BJ (cell line): ENCODE results near the gene MC1R. TPM values are rescaled to one million over a fixed set of nuclear protein-coding genes. Genes with fewer than 3 reads are reported as not detected.
"Not testable (repeated sequence)": the region's sequence is repeated elsewhere in the genome, so short reads cannot be mapped to it uniquely, and the experiment has no call there.

ENCODE experiments used
- CTCF ChIA-PET: fragments of 350-600 bp; formaldehyde crosslinking; extraction: SDS; loops from one replicate; lab custom pipeline; 2021; ENCODE audit warnings: antibody characterized with exemption, inconsistent platforms; lab: Yijun Ruan, JAX
- POLR2A ChIA-PET: fragments of 300-600 bp; sonication (Branson Sonifier 250); formaldehyde crosslinking; extraction: SDS; loops from one replicate; lab custom pipeline; 2021; ENCODE audit warnings: antibody characterized with exemption; lab: Charles Lee
- DNase-seq: peaks from one replicate; pipeline ENCODE4 v3.0.0-alpha.2; 2011; ENCODE audit warnings: low read depth
- H3K27me3 ChIP-seq: 2 replicates; pipeline ENCODE4 v1.6.0; 2011; ENCODE audit warnings: low read length; ENCODE audit not compliant: control insufficient read depth, insufficient read depth
- H3K36me3 ChIP-seq: 2 replicates; pipeline ENCODE4 v1.5.1; 2011; ENCODE audit warnings: low read length; ENCODE audit not compliant: control insufficient read depth, insufficient read depth
- H3K4me3 ChIP-seq: 2 replicates; pipeline ENCODE4 v1.5.1; 2011; ENCODE audit warnings: low read depth, mild to moderate bottlenecking, control low read depth, low read length
- polyA plus RNA-seq: library from polyadenylated mRNA; depleted of rRNA; stranded (reverse); fragments of >200 nt; gene quantifications from 2 replicates; pipeline ENCODE4 v1.2.3, GENCODE V29; 2011; rRNA removed
- TF ChIP-seq, protein P1 (sequence below): IDR thresholded peaks from 2 replicates; pipeline ENCODE4 v1.5.1; 2011; ENCODE audit warnings: low read depth, mild to moderate bottlenecking, control low read depth, inconsistent platforms, low read length, moderate library complexity; ENCODE audit not compliant: insufficient read depth

The MC1R gene
- polyA plus RNA-seq, 1 experiment = 7.2 TPM

DNA sequence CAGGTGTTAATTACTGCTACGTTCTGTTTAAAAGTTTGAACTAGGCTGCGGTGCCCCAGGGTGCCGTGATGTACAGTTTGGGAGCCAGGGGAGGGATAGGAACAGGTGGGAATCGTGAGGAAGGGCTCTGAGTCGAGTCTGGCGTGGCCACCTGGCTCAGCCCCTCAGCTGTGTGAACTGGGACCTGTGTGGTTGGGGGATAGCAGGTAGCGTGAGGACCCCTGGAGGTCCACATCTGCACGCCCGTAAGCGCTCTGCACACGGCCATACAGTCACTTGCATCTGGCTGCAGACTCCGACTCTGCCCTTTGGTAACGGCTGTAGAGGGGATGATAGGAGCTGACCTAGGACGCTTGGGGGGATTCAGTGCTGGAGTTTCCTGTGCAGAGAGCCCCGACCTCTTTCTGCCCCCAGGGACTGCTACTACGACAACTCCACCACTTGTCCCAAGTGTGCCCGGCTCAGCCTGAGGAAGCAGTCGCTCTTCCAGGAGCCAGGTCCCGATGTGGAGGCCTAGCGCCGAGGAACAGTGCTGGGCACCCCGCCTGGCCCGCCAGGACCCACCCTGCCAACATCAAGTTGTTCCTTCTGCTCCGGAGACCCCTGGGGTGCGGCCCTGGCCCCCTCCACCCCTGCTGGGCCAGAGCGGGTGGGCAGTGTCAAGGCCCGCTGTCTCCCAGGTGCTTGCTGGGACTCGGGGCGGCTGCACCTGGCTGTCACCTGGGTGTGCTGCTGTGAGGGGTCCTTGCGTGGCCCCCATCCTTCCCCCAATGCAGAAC is 47.0 kb downstream of the MC1R start:
- Histone ChIP-seq H3K36me3 (peaks cover 5% of the 10 kb centered on the region), H3K27me3 (no peaks in the 10 kb centered on the region), H3K4me3 (no peak overlapping the region)
- no peak for DNase-seq
- TF ChIP-seq, protein P1, sequence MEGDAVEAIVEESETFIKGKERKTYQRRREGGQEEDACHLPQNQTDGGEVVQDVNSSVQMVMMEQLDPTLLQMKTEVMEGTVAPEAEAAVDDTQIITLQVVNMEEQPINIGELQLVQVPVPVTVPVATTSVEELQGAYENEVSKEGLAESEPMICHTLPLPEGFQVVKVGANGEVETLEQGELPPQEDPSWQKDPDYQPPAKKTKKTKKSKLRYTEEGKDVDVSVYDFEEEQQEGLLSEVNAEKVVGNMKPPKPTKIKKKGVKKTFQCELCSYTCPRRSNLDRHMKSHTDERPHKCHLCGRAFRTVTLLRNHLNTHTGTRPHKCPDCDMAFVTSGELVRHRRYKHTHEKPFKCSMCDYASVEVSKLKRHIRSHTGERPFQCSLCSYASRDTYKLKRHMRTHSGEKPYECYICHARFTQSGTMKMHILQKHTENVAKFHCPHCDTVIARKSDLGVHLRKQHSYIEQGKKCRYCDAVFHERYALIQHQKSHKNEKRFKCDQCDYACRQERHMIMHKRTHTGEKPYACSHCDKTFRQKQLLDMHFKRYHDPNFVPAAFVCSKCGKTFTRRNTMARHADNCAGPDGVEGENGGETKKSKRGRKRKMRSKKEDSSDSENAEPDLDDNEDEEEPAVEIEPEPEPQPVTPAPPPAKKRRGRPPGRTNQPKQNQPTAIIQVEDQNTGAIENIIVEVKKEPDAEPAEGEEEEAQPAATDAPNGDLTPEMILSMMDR = no peak
- CTCF ChIA-PET = no interaction called here
- POLR2A ChIA-PET = no interaction called here

DNA sequence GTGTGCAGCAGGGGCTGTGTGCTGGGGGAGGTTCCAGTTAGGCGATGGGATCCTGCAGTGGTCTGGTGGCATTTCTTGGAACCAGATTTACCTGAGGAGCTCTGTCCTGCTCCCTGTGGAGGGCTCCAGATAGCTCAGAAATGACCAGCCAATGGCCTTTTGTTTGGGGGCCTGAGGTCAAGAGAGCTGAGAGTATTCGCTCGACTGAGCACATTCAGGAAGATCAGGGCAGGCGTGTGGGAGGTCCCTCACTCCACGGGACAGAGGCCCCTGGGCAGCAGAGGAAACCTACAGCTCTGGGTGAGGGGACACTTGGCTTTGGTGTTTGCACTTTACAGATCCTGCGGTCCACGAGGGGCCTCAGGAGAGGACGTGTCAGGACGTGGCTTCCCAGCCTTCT is 48.1 kb downstream of the MC1R start:
- no peak for DNase-seq
- no peaks in the 10 kb centered on the region for H3K27me3 ChIP-seq
- ChIA-PET CTCF (interaction anchor here (0.6 kb wide), 1 partner anchor 42 kb away, joined by 3 read pairs; no protein-coding TSS in a partner anchor), POLR2A (no interaction called here)
- no peak overlapping the region for H3K4me3 ChIP-seq
- TF ChIP-seq, protein P1 = no peak
- H3K36me3 ChIP-seq = peaks cover 2% of the 10 kb centered on the region

DNA sequence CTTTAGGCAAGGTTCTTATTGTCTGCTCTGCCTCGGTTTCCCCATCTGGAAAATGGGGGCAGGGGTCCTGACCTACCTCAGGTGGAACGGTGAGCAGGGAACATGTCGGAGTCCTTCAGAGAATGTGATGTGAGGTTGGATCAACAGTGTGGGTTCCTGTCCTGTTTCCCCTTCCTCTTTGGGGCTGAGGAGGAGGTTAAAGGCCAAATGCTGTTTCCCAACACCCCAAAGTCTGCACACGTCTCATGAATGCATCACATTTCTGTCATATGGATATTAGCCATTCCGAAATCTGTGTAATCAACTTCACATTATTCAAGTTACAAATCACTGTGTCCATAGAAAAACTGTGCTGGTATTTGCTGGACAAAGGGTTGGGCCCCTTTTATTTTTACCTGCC is 48.8 kb downstream of the MC1R start:
- CTCF ChIA-PET, POLR2A ChIA-PET, DNase-seq, H3K36me3 ChIP-seq, H3K27me3 ChIP-seq, H3K4me3 ChIP-seq: not testable (repeated sequence)

DNA sequence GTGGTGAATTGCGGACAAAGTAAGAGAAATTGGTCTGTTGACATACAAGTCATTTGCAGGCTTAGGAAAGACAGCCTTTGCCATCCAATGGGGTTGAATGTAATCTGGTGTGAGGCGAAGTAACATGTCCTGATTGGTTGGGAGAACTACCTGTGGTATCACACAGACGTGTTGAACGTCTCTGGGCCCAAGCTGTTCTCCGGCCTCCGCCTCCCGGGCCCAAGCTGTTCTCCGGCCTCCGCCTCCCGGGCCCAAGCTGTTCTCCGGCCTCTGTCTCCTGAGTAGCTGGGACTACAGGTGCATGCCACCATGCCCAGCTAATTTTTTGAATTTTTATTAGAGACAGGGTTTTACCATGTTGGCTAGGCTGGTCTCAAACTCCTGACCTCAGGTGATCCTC is 49.4 kb downstream of the MC1R start:
- H3K27me3 ChIP-seq, CTCF ChIA-PET, H3K36me3 ChIP-seq, H3K4me3 ChIP-seq, DNase-seq, POLR2A ChIA-PET: not testable (repeated sequence)

GRCh38 chr16:89969741-89970410 is 51.2 kb downstream of the MC1R start:
- no peaks in the 10 kb centered on the region for H3K27me3 ChIP-seq
- ChIA-PET CTCF (interaction anchor here (1.1 kb wide), 1 partner anchor 22 kb away, joined by 3 read pairs; no protein-coding TSS in a partner anchor), POLR2A (no interaction called here)
- TF ChIP-seq, protein P1 = no peak
- no peaks in the 10 kb centered on the region; the same call in none of the 2 replicates for H3K36me3 ChIP-seq
- no peak overlapping the region for H3K4me3 ChIP-seq
- DNase-seq = no peak

Other genes starting within 250 kb of the MC1R start
- 31.5 and 56.0 TPM in 2 replicates for gene CDK10, start 232.2 kb upstream of the MC1R start, polyA plus RNA-seq
- gene SPATA2L, start 217.2 kb upstream of the MC1R start, polyA plus RNA-seq = 2.8 and 5.3 TPM in 2 replicates
- 8.3 and 15.6 TPM in 2 replicates for gene VPS9D1, start 198.0 kb upstream of the MC1R start, polyA plus RNA-seq
- gene ZNF276, start 197.3 kb upstream of the MC1R start, polyA plus RNA-seq = 5.6 and 8.5 TPM in 2 replicates
- gene FANCA, start 102.2 kb upstream of the MC1R start, polyA plus RNA-seq = 8.9 and 13.4 TPM in 2 replicates
- 2.2 and 2.3 TPM in 2 replicates for gene SPIRE2, start 90.4 kb upstream of the MC1R start, polyA plus RNA-seq
- 131 and 219 TPM in 2 replicates for gene TCF25, start 45.3 kb upstream of the MC1R start, polyA plus RNA-seq
- 55.2 and 108 TPM in 2 replicates for gene TUBB3, start 4.5 kb downstream of the MC1R start, polyA plus RNA-seq
- 75.5 and 109 TPM in 2 replicates for gene DEF8, start 29.9 kb downstream of the MC1R start, polyA plus RNA-seq
- gene DBNDD1, start 100.6 kb downstream of the MC1R start, polyA plus RNA-seq = 3.3 and 4.6 TPM in 2 replicates
- not detected in 2 replicates for gene PRDM7, start 158.5 kb downstream of the MC1R start, polyA plus RNA-seq